Measurements from ENCODE around the gene TLR1. TPM values are rescaled to one million over a fixed set of nuclear protein-coding genes. Genes with fewer than 3 reads are reported as not detected.

The TLR1 gene
- total RNA-seq, 2 donors from 2014 or later = 3.6 to 8.9 TPM

DNA sequence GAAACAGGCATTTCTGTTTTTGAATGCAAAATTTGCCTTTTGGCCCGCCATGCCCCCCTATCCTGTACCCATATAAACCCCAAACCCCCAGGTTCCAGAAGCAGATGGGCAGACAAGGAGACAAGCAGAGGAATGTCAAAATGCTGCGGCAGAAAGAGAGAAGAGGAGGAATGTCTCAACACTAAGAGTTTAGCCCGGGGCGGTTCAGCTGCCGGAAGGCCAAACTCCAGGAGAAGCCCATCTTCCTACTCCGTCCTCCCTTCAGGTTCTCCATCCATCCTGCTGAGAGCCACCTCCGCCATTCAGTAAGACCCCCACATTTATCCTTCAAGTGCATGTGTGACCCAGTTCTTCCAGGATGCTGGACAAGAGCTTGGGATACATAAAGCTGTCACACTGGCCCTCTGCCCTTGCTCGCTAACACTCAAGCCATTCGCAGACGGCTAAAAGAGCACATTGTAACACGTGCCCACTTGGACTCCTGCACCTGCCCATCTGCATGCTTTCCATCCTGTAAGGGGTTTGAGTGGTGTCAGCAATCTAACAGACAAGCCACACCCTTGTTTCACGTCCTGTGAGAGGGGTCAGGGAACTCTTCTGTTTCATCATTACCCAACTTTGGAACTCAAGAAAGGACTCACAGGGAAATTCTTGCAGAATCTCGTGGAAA, 53.1 kb downstream of the TLR1 start:
- Histone ChIP-seq H3K4me1 (peaks cover 0 to 6% of the 10 kb centered on the region in 2 donors), H3K4me3 (no peak overlapping the region), H3K36me3 (no peaks in the 10 kb centered on the region), H3K27ac (no peak overlapping the region), H3K9me3 (no peaks in the 10 kb centered on the region), H3K27me3 (no peaks in the 10 kb centered on the region)
- TF ChIP-seq, protein P1, sequence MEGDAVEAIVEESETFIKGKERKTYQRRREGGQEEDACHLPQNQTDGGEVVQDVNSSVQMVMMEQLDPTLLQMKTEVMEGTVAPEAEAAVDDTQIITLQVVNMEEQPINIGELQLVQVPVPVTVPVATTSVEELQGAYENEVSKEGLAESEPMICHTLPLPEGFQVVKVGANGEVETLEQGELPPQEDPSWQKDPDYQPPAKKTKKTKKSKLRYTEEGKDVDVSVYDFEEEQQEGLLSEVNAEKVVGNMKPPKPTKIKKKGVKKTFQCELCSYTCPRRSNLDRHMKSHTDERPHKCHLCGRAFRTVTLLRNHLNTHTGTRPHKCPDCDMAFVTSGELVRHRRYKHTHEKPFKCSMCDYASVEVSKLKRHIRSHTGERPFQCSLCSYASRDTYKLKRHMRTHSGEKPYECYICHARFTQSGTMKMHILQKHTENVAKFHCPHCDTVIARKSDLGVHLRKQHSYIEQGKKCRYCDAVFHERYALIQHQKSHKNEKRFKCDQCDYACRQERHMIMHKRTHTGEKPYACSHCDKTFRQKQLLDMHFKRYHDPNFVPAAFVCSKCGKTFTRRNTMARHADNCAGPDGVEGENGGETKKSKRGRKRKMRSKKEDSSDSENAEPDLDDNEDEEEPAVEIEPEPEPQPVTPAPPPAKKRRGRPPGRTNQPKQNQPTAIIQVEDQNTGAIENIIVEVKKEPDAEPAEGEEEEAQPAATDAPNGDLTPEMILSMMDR (IDR thresholded peaks at IDR 0.05) = no peak
- no peak for DNase-seq (ENCODE audit: low spot score)

DNA sequence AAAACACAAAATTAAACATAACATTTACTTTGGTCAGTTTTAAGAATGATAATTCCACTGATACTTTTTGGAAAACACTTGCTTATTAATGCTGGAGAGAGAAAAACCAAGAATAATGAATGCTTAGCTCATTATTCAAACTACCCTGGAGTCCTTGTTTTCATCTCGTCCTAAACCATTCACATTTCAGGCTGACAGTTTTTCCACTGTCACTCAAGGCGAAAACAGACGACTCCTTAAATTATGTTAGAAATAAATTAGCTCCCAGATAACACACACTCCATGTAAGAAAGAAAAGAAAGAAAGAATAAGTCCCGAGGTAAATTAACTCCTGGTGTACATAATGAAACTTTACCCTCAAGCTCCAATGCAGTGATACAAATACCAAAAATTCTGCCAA, 55.3 kb downstream of the TLR1 start:
- H3K27ac ChIP-seq = no peak overlapping the region
- DNase-seq (ENCODE audit: low spot score) = no peak
- no peaks in the 10 kb centered on the region for H3K27me3 ChIP-seq
- H3K36me3 ChIP-seq = no peaks in the 10 kb centered on the region
- no peak overlapping the region for H3K4me3 ChIP-seq
- TF ChIP-seq, protein P1 (IDR thresholded peaks at IDR 0.05) = no peak
- no peaks in the 10 kb centered on the region for H3K9me3 ChIP-seq
- peaks cover 0 to 6% of the 10 kb centered on the region in 2 donors for H3K4me1 ChIP-seq

- H3K27ac ChIP-seq = no peak overlapping the region
- DNase-seq (ENCODE audit: low spot score) = no peak
- no peaks in the 10 kb centered on the region for H3K9me3 ChIP-seq
- H3K4me1 ChIP-seq = no peaks in the 10 kb centered on the region
- H3K27me3 ChIP-seq = no peaks in the 10 kb centered on the region
- TF ChIP-seq, protein P1 (IDR thresholded peaks at IDR 0.05) = no peak
- H3K36me3 ChIP-seq = no peaks in the 10 kb centered on the region
- H3K4me3 ChIP-seq = no peak overlapping the region
These were observed 57.0 kb downstream of the TLR1 start for GRCh38 chr4:38747629-38748028.

Other genes with a start within 250 kb of the TLR1 start
- gene KLF3, start 140.6 kb downstream of the TLR1 start, total RNA-seq = 10 to 100 TPM; 22.6 to 28.8 TPM
- under 1 TPM in 1 of 2 donors, not detected in 1; 0.08 TPM for gene TLR10, start 21.8 kb downstream of the TLR1 start, total RNA-seq
- gene TLR6, start 52.0 kb upstream of the TLR1 start, total RNA-seq = 1 to 10 TPM; 1.2 to 2.3 TPM
- gene FAM114A1, start 63.0 kb upstream of the TLR1 start, total RNA-seq = 10 to 100 TPM; 57.7 to 73.2 TPM
- not detected for gene TMEM156, start 227.6 kb upstream of the TLR1 start, total RNA-seq

Data from right atrium auricular region (tissue), 2 donors.